ENCODE results near the gene CD200R1.
A peak's percentile ranks its signal among the peaks of the same experiment; 100 is the strongest.
"Not testable (repeated sequence)": the region's sequence is repeated elsewhere in the genome, so short reads cannot be mapped to it uniquely, and the experiment has no call there.

Gene CD200R1

GRCh38 chr3:112931736-112932521, 43.0 kb downstream of the CD200R1 start:
- no peak overlapping the region for H3K27ac ChIP-seq (ENCODE audit: low read length)
- H3K9me3 ChIP-seq (ENCODE audit: control insufficient read depth, insufficient read depth, low read length) = no peaks in the 10 kb centered on the region
- no peak overlapping the region for H3K4me3 ChIP-seq (ENCODE audit: low read length)
- no peaks in the 10 kb centered on the region; the same call in 1 of the 2 replicates for H3K36me3 ChIP-seq (ENCODE audit: control insufficient read depth, insufficient read depth, low read length)
- H3K4me1 ChIP-seq (ENCODE audit: control insufficient read depth, insufficient read depth, low read length) = no peaks in the 10 kb centered on the region
- no peak for DNase-seq (ENCODE audit: low read depth, low spot score)
- no peaks in the 10 kb centered on the region for H3K27me3 ChIP-seq (ENCODE audit: control insufficient read depth, insufficient read depth, low read length)
- no CpG with 5 or more reads among the region's 3 CpGs for WGBS (ENCODE audit: insufficient coverage, insufficient read length)

- Histone ChIP-seq H3K36me3 (ENCODE audit: control insufficient read depth, insufficient read depth, low read length) (no peaks in the 10 kb centered on the region; the same call in 1 of the 2 replicates), H3K27me3 (ENCODE audit: control insufficient read depth, insufficient read depth, low read length) (no peaks in the 10 kb centered on the region), H3K4me1 (ENCODE audit: control insufficient read depth, insufficient read depth, low read length) (no peaks in the 10 kb centered on the region), H3K27ac (ENCODE audit: low read length) (no peak overlapping the region), H3K9me3 (ENCODE audit: control insufficient read depth, insufficient read depth, low read length) (no peaks in the 10 kb centered on the region), H3K4me3 (ENCODE audit: low read length) (no peak overlapping the region)
- DNase-seq (ENCODE audit: low read depth, low spot score) = no peak
- no CpG with 5 or more reads among the region's 3 CpGs for WGBS (ENCODE audit: insufficient coverage, insufficient read length)
Observed at GRCh38 chr3:112930771-112931170, 44.1 kb downstream of the CD200R1 start.

DNA sequence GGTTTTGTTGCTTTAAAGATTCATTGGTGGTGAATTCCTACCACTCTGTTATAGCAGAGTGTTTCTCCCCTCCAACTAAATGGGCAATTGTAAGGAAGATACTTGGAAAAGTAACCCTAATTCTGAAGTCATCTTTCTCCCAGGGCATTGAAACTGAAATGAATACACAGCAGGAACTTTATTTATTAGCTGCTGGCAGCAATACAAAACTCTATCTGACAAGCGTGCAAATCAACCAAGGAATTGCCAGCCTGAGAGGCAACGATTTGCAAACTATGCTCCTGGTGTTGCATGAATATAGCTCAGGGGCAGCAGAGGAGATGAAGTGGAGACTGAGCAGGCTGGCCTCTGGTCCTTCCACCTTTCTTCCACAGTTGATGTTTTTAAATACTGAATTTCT, 48.9 kb downstream of the CD200R1 start:
- no peak for DNase-seq (ENCODE audit: low read depth, low spot score)
- Histone ChIP-seq H3K4me1 (ENCODE audit: control insufficient read depth, insufficient read depth, low read length) (no peaks in the 10 kb centered on the region), H3K27ac (ENCODE audit: low read length) (no peak overlapping the region), H3K27me3 (ENCODE audit: control insufficient read depth, insufficient read depth, low read length) (no peaks in the 10 kb centered on the region), H3K9me3 (ENCODE audit: control insufficient read depth, insufficient read depth, low read length) (no peaks in the 10 kb centered on the region), H3K36me3 (ENCODE audit: control insufficient read depth, insufficient read depth, low read length) (no peaks in the 10 kb centered on the region), H3K4me3 (ENCODE audit: low read length) (no peak overlapping the region)
- WGBS (ENCODE audit: insufficient coverage, insufficient read length) = no CpG with 5 or more reads among the region's 2 CpGs

DNA sequence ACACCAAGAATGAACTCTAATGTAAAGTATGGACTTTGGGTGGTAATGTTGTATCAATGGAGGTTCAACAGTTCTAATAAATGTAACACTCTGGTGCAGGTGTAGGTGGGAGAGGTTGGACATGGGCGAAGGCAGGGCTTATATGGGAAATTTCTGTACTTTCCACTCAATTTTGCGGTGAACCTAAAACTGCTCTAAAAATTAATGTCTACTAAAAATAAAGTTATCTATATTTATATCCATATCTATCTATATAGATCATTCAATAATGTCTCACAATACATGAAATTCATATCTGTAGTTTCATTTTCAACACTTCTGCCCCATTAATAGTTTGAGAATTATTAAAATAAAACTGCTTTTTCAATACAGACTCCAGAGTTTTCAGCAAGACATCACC, 49.3 kb downstream of the CD200R1 start:
- Histone ChIP-seq H3K36me3 (ENCODE audit: control insufficient read depth, insufficient read depth, low read length) (no peaks in the 10 kb centered on the region), H3K27me3 (ENCODE audit: control insufficient read depth, insufficient read depth, low read length) (no peaks in the 10 kb centered on the region), H3K9me3 (ENCODE audit: control insufficient read depth, insufficient read depth, low read length) (no peaks in the 10 kb centered on the region), H3K27ac (ENCODE audit: low read length) (no peak overlapping the region), H3K4me3 (ENCODE audit: low read length) (no peak overlapping the region), H3K4me1 (ENCODE audit: control insufficient read depth, insufficient read depth, low read length) (no peaks in the 10 kb centered on the region)
- WGBS (ENCODE audit: insufficient coverage, insufficient read length) = no CpG with 5 or more reads among the region's 2 CpGs
- DNase-seq (ENCODE audit: low read depth, low spot score) = no peak

DNA sequence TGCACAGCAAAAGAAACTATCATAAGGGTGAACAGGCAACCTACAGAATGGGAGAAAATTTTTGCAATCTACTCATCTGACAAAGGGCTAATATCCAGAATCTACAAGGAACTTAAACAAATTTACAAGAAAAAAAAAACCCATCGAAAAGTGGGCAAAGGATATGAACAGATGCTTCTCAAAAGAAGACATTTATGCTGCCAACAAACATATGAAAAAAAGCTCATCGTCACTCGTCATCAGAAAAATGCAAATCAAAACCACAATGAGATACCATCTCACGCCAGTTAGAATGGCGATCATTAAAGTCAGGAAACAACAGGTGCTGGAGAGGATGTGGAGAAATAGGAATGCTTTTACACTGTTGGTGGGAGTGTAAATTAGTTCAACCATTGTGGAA, 55.4 kb downstream of the CD200R1 start:
- H3K4me3 ChIP-seq (ENCODE audit: low read length); DNase-seq (ENCODE audit: low read depth, low spot score); H3K27me3 ChIP-seq (ENCODE audit: control insufficient read depth, insufficient read depth, low read length); H3K27ac ChIP-seq (ENCODE audit: low read length); H3K36me3 ChIP-seq (ENCODE audit: control insufficient read depth, insufficient read depth, low read length); H3K4me1 ChIP-seq (ENCODE audit: control insufficient read depth, insufficient read depth, low read length); H3K9me3 ChIP-seq (ENCODE audit: control insufficient read depth, insufficient read depth, low read length): not testable (repeated sequence)
- no CpG with 5 or more reads among the region's 5 CpGs for WGBS (ENCODE audit: insufficient coverage, insufficient read length)

- Histone ChIP-seq H3K27ac (ENCODE audit: low read length) (no peak overlapping the region), H3K4me3 (ENCODE audit: low read length) (no peak overlapping the region), H3K36me3 (ENCODE audit: control insufficient read depth, insufficient read depth, low read length) (no peaks in the 10 kb centered on the region), H3K4me1 (ENCODE audit: control insufficient read depth, insufficient read depth, low read length) (no peaks in the 10 kb centered on the region), H3K27me3 (ENCODE audit: control insufficient read depth, insufficient read depth, low read length) (no peaks in the 10 kb centered on the region), H3K9me3 (ENCODE audit: control insufficient read depth, insufficient read depth, low read length) (no peaks in the 10 kb centered on the region)
- DNase-seq (ENCODE audit: low read depth, low spot score) = no peak
Observed at GRCh38 chr3:112908252-112908651, 66.7 kb downstream of the CD200R1 start.

DNA sequence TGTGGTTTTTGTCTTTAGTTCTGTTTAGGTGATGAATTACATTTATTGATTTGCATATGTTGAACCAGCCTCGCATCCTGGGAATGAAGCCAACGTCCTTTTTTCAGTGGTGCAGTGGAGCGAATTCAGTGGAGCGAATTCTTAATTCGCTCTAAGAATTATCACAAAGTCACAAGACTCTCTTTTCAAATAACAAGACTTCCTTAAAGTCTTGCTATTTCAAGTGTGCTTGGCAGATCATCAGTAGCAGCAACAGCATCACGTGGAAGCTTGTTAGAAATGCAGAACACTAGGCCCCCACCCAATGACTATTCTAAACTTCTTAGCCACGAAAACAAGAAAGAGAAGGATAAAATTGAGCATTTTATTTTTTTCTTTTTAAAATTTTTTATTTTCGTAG, 70.1 kb downstream of the CD200R1 start:
- Histone ChIP-seq H3K27ac (ENCODE audit: low read length) (no peak overlapping the region), H3K9me3 (ENCODE audit: control insufficient read depth, insufficient read depth, low read length) (no peaks in the 10 kb centered on the region), H3K27me3 (ENCODE audit: control insufficient read depth, insufficient read depth, low read length) (no peaks in the 10 kb centered on the region), H3K4me1 (ENCODE audit: control insufficient read depth, insufficient read depth, low read length) (no peaks in the 10 kb centered on the region), H3K4me3 (ENCODE audit: low read length) (no peak overlapping the region), H3K36me3 (ENCODE audit: control insufficient read depth, insufficient read depth, low read length) (no peaks in the 10 kb centered on the region)
- DNase-seq (ENCODE audit: low read depth, low spot score) = no peak
- WGBS (ENCODE audit: insufficient coverage, insufficient read length) = no CpG with 5 or more reads among the region's 8 CpGs

DNA sequence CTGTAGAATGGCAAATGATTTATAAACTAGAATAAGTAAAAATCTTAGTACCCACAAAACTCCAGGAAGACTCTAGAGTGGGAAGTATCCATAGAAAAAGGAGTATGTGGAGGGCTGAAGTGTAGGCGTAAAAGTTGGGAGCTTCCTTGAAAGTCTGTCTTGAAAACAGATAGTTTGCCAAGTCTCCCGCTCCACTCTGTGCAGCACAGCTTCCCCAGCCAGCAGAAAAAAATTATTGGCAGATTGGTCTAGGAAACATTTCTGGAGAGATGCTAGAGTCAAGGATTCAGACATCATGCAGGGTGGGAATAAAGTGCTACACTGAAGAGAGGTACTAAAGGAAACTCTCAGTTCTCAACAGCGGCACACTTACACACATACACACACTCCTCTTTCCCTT, 74.8 kb downstream of the CD200R1 start:
- Histone ChIP-seq H3K4me1 (ENCODE audit: control insufficient read depth, insufficient read depth, low read length) (peaks cover 2% of the 10 kb centered on the region), H3K9me3 (ENCODE audit: control insufficient read depth, insufficient read depth, low read length) (no peaks in the 10 kb centered on the region), H3K27me3 (ENCODE audit: control insufficient read depth, insufficient read depth, low read length) (no peaks in the 10 kb centered on the region), H3K4me3 (ENCODE audit: low read length) (no peak overlapping the region), H3K36me3 (ENCODE audit: control insufficient read depth, insufficient read depth, low read length) (no peaks in the 10 kb centered on the region), H3K27ac (ENCODE audit: low read length) (no peak overlapping the region)
- DNase-seq (ENCODE audit: low read depth, low spot score) = no peak
- no CpG with 5 or more reads among the region's 3 CpGs for WGBS (ENCODE audit: insufficient coverage, insufficient read length)

GRCh38 chr3:112897791-112898190, 77.1 kb downstream of the CD200R1 start:
- Histone ChIP-seq H3K36me3 (ENCODE audit: control insufficient read depth, insufficient read depth, low read length) (no peaks in the 10 kb centered on the region), H3K4me1 (ENCODE audit: control insufficient read depth, insufficient read depth, low read length) (peaks cover 3% of the 10 kb centered on the region), H3K27ac (ENCODE audit: low read length) (no peak overlapping the region), H3K9me3 (ENCODE audit: control insufficient read depth, insufficient read depth, low read length) (no peaks in the 10 kb centered on the region), H3K27me3 (ENCODE audit: control insufficient read depth, insufficient read depth, low read length) (no peaks in the 10 kb centered on the region), H3K4me3 (ENCODE audit: low read length) (no peak overlapping the region)
- DNase-seq (ENCODE audit: low read depth, low spot score) = no peak
- no CpG with 5 or more reads among the region's 1 CpG for WGBS (ENCODE audit: insufficient coverage, insufficient read length)

GRCh38 chr3:112894258-112894657, 80.6 kb downstream of the CD200R1 start:
- Histone ChIP-seq H3K4me3 (ENCODE audit: low read length) (no peak overlapping the region), H3K4me1 (ENCODE audit: control insufficient read depth, insufficient read depth, low read length) (peaks cover 3% of the 10 kb centered on the region), H3K36me3 (ENCODE audit: control insufficient read depth, insufficient read depth, low read length) (no peaks in the 10 kb centered on the region), H3K27me3 (ENCODE audit: control insufficient read depth, insufficient read depth, low read length) (no peaks in the 10 kb centered on the region), H3K9me3 (ENCODE audit: control insufficient read depth, insufficient read depth, low read length) (no peaks in the 10 kb centered on the region), H3K27ac (ENCODE audit: low read length) (no peak overlapping the region)
- WGBS (ENCODE audit: insufficient coverage, insufficient read length) = no CpG with 5 or more reads among the region's 5 CpGs
- peak; percentile 29 for DNase-seq (ENCODE audit: low read depth, low spot score)

DNA sequence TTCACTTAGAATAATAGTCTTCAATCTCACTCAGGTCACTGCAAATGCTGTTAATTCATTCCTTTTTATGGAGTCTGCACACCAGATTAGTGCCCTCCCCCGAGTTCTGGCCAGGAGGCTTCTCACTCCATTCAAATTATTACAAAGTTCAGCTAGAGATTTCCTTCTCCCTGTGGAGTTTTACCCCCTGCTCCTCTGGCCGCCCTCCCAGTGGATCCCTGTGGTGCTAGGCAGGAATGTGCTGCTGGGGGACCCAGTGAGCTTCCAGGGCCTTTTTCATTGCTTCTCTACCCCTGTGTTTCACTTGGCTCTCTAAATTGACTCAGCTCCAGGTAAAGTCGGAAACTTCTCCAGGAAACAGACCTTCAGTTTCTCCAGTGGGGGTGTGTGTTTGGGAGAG, 85.5 kb downstream of the CD200R1 start:
- Histone ChIP-seq H3K4me1 (ENCODE audit: control insufficient read depth, insufficient read depth, low read length) (no peaks in the 10 kb centered on the region), H3K9me3 (ENCODE audit: control insufficient read depth, insufficient read depth, low read length) (no peaks in the 10 kb centered on the region), H3K36me3 (ENCODE audit: control insufficient read depth, insufficient read depth, low read length) (no peaks in the 10 kb centered on the region; the same call in 1 of the 2 replicates), H3K27me3 (ENCODE audit: control insufficient read depth, insufficient read depth, low read length) (no peaks in the 10 kb centered on the region), H3K4me3 (ENCODE audit: low read length) (no peak overlapping the region), H3K27ac (ENCODE audit: low read length) (no peak overlapping the region)
- no CpG with 5 or more reads among the region's 3 CpGs for WGBS (ENCODE audit: insufficient coverage, insufficient read length)
- DNase-seq (ENCODE audit: low read depth, low spot score) = no peak

All from iPS DF 6.9 (cell line).